Activated CD8-positive, alpha-beta T cell treated with anti-CD3 and anti-CD28 coated beads for 36 hours (primary cell): ENCODE results near the gene EMC8. TPM values are rescaled to one million over a fixed set of nuclear protein-coding genes. Genes with fewer than 3 reads are reported as not detected.

Source experiments
- ATAC-seq: fragments of 200-7000 bp; cut with Tn5 transposase; one replicate; pipeline ENCODE4 v1.10.0; 2021; ENCODE audit warnings: mild to moderate bottlenecking, moderate library complexity
- CTCF ChIA-PET: fragments of 350-600 bp; sonication (Branson Sonifier 250); formaldehyde crosslinking; loops from one replicate; lab custom pipeline; 2021; ENCODE audit warnings: antibody characterized with exemption; lab: Charles Lee
- POLR2A ChIA-PET: fragments of 350-600 bp; sonication (Branson Sonifier 250); formaldehyde crosslinking; loops from one replicate; lab custom pipeline; 2021; ENCODE audit warnings: antibody characterized with exemption; lab: Charles Lee
- DNase-seq: peaks from one replicate; pipeline ENCODE4 v3.0.0-alpha.2; 2020
- H3K27ac Mint-ChIP-seq: one replicate; pipeline ENCODE4 v1.8.0; 2021; ENCODE audit warnings: mild to moderate bottlenecking, mixed read lengths
- H3K27me3 Mint-ChIP-seq: one replicate; pipeline ENCODE4 v1.8.0; 2021; ENCODE audit warnings: mixed read lengths
- H3K36me3 Mint-ChIP-seq: one replicate; pipeline ENCODE4 v1.8.0; 2021; ENCODE audit warnings: low read depth, mixed read lengths
- H3K4me1 Mint-ChIP-seq: one replicate; pipeline ENCODE4 v1.8.0; 2021; ENCODE audit warnings: low read depth, mixed read lengths
- H3K4me3 Mint-ChIP-seq: one replicate; pipeline ENCODE4 v1.8.0; 2021; ENCODE audit warnings: mild to moderate bottlenecking, moderate library complexity, mixed read lengths
- H3K9me3 Mint-ChIP-seq: one replicate; pipeline ENCODE4 v1.8.0; 2021; ENCODE audit warnings: mixed read lengths
- intact Hi-C: fragments of 100-400 bp; cut with micrococcal nuclease; formaldehyde crosslinking; loops from one replicate; pipeline ENCODE4 v1.10.0; 2022
- total RNA-seq, 2 experiments: library from RNA; stranded (reverse); gene quantifications; one replicate each; pipeline ENCODE4 v1.2.3, GENCODE V29; 2021
- TF ChIP-seq, protein P1 (sequence below): fragments of 200-600 bp; IDR thresholded peaks from one replicate; pipeline ENCODE4 v1.8.0; 2022; ENCODE audit warnings: antibody characterized with exemption, mild to moderate bottlenecking

Gene EMC8
- total RNA-seq, 2 experiments from 2014 or later = 32.4 to 38.6 TPM

DNA sequence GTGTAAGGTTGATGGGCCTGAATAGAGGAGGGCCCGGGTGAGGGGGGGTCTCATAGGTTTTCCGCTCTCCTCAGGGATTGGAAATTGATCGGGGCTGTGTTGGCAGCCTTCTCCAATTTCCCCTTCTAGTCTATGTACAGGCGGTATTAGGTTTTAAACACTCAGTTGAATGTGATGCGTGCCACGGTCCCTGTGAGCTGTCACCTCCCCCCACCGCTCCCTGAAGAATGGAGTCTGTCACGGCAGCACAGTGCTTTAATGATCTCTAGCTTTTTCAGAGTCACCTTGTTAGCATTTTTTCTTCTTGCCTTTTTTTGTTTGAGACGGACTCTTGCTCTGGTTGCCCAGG is 951 bp upstream of the EMC8 start:
- POLR2A ChIA-PET = interaction anchor here (1.3 to 2.9 kb wide), 4 partner anchors 12 to 181 kb away, joined by 3 to 7 read pairs (median 5); partner anchors contain the start of gene IRF8
- Mint-ChIP-seq H3K36me3 (peaks cover 63% of the 10 kb centered on the region), H3K27ac (peak overlapping the region; percentile 90), H3K27me3 (no peaks in the 10 kb centered on the region), H3K9me3 (no peaks in the 10 kb centered on the region), H3K4me1 (peaks cover 59% of the 10 kb centered on the region), H3K4me3 (peak overlapping the region; percentile 86)
- TF ChIP-seq, protein P1, sequence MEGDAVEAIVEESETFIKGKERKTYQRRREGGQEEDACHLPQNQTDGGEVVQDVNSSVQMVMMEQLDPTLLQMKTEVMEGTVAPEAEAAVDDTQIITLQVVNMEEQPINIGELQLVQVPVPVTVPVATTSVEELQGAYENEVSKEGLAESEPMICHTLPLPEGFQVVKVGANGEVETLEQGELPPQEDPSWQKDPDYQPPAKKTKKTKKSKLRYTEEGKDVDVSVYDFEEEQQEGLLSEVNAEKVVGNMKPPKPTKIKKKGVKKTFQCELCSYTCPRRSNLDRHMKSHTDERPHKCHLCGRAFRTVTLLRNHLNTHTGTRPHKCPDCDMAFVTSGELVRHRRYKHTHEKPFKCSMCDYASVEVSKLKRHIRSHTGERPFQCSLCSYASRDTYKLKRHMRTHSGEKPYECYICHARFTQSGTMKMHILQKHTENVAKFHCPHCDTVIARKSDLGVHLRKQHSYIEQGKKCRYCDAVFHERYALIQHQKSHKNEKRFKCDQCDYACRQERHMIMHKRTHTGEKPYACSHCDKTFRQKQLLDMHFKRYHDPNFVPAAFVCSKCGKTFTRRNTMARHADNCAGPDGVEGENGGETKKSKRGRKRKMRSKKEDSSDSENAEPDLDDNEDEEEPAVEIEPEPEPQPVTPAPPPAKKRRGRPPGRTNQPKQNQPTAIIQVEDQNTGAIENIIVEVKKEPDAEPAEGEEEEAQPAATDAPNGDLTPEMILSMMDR = no peak
- DNase-seq (peak; percentile 51), ATAC-seq (peak; percentile 15)
- intact Hi-C loops = no loop called here
- CTCF ChIA-PET = interaction anchor here (1.7 to 4.4 kb wide), 2 partner anchors 20 to 83 kb away, joined by 4 to 41 read pairs; no protein-coding TSS in a partner anchor

DNA sequence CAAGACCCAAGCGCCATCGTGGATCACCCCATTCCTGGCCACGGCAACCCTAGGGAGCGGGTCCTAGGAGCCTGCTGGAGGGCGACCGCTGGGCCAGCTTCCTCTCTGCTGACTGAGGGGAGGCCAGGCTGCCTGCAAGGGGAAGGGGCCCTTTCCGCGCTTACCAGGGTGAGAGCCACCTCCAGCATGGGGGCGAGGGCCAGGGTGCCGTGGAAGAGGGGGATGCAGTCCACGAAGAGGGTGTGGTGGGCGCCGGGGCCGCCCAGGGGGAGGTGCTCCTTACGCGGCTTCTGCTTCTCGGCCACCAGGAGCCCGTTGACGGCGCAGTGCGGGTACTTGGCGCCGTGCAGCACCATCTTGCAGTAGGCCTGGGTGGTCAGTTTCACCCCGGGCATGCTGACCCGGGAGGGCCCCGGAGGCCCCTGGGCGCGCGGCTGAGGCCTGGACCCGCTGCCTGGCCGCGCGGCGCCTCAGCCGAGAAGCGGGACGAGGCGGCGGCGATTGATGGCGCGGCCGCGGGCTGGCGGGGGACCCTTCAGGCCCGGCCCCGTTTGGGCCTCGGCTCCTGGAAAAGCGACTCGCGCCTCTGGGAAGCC is 345 bp downstream of the EMC8 start:
- ChIA-PET CTCF (interaction anchor here (0.5 to 3.1 kb wide), 3 partner anchors 22 to 183 kb away, joined by 3 to 12 read pairs (median 4); no protein-coding TSS in a partner anchor), POLR2A (interaction anchor here (0.6 to 2.5 kb wide), 5 partner anchors 11 to 1558 kb away, joined by 3 to 6 read pairs (median 4); no protein-coding TSS in a partner anchor)
- Mint-ChIP-seq H3K9me3 (no peaks in the 10 kb centered on the region), H3K4me1 (peaks cover 66% of the 10 kb centered on the region), H3K4me3 (peak overlapping the region; percentile 89), H3K36me3 (peaks cover 59% of the 10 kb centered on the region), H3K27ac (peak overlapping the region; percentile 87), H3K27me3 (no peaks in the 10 kb centered on the region)
- DNase-seq (peak; percentile 58), ATAC-seq (peak; percentile 50)
- intact Hi-C loops = no loop called here
- TF ChIP-seq, protein P1 = no peak

DNA sequence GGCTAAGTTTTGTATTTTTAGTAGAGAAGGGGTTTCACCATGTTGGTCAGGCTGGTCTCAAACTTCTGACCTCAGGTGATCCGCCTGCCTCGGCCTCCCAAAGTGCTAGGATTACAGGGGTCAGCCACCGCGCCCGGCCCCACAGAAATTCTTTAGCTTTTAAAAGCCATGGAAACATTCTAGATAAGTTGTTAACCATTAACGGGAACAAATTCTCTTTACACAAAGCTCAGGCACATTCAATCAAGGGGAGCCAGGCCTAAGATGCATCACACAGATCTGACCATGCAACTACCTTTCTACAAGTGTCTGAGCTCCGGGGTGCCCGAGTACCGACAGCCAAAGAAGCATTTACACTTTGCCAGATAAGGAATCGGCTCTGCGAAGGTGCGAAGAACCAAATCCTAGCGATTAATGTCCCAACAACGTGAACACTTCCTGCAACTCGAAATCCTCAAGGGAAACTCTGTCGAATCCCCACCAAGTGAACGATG is 1.0 kb downstream of the EMC8 start:
- TF ChIP-seq, protein P1 = no peak
- no peaks in the 10 kb centered on the region for H3K27me3 Mint-ChIP-seq
- peaks cover 56% of the 10 kb centered on the region for H3K36me3 Mint-ChIP-seq
- intact Hi-C loops = no loop called here
- H3K4me1 Mint-ChIP-seq = peaks cover 59% of the 10 kb centered on the region
- no peaks in the 10 kb centered on the region for H3K9me3 Mint-ChIP-seq
- ChIA-PET POLR2A (interaction anchor here (0.6 to 2.5 kb wide), 5 partner anchors 11 to 1559 kb away, joined by 3 to 6 read pairs (median 4); no protein-coding TSS in a partner anchor), CTCF (interaction anchor here (0.5 to 3.1 kb wide), 6 partner anchors 10 to 182 kb away, joined by 3 to 12 read pairs (median 3); no protein-coding TSS in a partner anchor)
- no peak for DNase-seq
- peak overlapping the region; percentile 75 for H3K27ac Mint-ChIP-seq
- peak overlapping the region; percentile 89 for H3K4me3 Mint-ChIP-seq
- ATAC-seq = no peak

DNA sequence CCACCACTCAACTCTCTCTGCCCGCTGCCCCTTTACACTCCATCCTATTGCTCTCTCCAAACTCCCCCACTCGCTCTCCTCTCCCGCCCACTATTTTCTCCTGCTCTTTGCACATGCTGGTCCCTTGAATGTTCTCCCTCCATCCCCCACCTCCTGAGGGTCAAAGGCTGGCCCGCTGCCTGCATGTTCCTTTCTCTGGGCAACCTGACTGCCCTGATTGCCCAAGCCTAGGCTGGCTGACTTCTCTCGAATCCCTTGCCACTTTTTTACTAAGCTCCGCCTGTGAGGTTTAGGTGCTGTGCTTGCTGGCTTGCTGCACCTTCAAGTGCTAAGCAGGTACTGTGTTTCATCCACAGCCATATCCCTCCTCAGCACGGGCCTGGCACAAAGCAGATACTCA is 2.7 kb downstream of the EMC8 start:
- H3K9me3 Mint-ChIP-seq = no peaks in the 10 kb centered on the region
- no peak overlapping the region for H3K4me3 Mint-ChIP-seq
- CTCF ChIA-PET = interaction anchor here (1.5 to 3.1 kb wide), 2 partner anchors 23 to 25 kb away, joined by 5 to 12 read pairs; no protein-coding TSS in a partner anchor
- intact Hi-C loops = no loop called here
- H3K27me3 Mint-ChIP-seq = no peaks in the 10 kb centered on the region
- TF ChIP-seq, protein P1 = no peak
- POLR2A ChIA-PET = interaction anchor here (2.5 kb wide), 1 partner anchor 14 kb away, joined by 6 read pairs; no protein-coding TSS in a partner anchor
- peaks cover 63% of the 10 kb centered on the region for H3K4me1 Mint-ChIP-seq
- DNase-seq (no peak), ATAC-seq (no peak)
- H3K27ac Mint-ChIP-seq = no peak overlapping the region
- H3K36me3 Mint-ChIP-seq = peaks cover 57% of the 10 kb centered on the region

DNA sequence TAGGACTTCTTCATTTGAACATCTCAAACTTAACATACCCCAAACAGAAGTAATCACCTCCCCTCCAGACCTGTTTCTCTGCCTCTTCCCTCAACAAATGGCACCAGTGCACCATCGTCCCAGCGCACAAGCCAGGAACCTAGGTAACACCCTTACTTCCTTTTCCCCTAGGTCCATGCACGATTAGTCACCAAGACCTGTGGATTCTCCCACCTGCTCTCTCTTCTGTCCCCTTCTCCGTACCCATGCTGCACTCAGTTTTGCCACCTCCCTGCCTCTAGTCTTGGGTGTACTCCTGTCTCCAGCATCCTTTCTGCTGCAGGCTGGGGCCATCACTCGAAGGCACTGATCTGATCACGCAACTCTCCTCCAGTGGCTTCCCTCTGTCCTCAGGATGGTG is 3.2 kb downstream of the EMC8 start:
- ATAC-seq = no peak
- intact Hi-C loops = no loop called here
- H3K36me3 Mint-ChIP-seq = peaks cover 56% of the 10 kb centered on the region
- H3K4me1 Mint-ChIP-seq = peaks cover 63% of the 10 kb centered on the region
- ChIA-PET POLR2A (no interaction called here), CTCF (interaction anchor here (3.1 kb wide), 1 partner anchor 25 kb away, joined by 12 read pairs; no protein-coding TSS in a partner anchor)
- no peaks in the 10 kb centered on the region for H3K9me3 Mint-ChIP-seq
- TF ChIP-seq, protein P1 = no peak
- no peaks in the 10 kb centered on the region for H3K27me3 Mint-ChIP-seq
- DNase-seq = no peak
- H3K4me3 Mint-ChIP-seq = no peak overlapping the region
- no peak overlapping the region for H3K27ac Mint-ChIP-seq
